ENCODE results near the gene NF2.
"Not testable (repeated sequence)": the region's sequence is repeated elsewhere in the genome, so short reads cannot be mapped to it uniquely, and the experiment has no call there.

DNA sequence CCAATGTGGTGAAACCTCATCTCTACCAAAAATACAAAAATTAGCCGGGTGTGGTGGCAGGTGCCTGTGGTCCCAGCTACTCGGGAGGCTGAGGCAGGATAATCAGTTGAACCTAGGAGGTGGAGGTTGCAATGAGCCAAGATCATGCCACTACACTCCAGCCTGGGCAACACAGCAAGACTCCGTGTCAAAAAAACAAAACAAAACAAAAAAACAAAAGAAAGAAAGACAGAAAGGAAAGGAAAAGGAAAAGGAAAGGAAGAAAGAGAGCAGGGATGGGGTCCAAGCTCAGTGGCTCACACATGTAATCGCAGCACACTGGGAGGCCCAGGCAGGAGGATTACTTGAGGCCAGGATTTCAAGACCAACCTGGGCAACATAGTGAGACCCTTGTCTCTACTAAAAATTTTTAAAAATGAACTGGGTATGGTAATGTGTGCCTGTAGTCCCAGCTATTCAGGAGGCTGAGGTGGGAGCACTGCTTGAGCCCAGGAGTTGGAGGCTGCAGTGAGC lies 17.2 kb upstream of the NF2 start:
- TF ChIP-seq, protein P1, sequence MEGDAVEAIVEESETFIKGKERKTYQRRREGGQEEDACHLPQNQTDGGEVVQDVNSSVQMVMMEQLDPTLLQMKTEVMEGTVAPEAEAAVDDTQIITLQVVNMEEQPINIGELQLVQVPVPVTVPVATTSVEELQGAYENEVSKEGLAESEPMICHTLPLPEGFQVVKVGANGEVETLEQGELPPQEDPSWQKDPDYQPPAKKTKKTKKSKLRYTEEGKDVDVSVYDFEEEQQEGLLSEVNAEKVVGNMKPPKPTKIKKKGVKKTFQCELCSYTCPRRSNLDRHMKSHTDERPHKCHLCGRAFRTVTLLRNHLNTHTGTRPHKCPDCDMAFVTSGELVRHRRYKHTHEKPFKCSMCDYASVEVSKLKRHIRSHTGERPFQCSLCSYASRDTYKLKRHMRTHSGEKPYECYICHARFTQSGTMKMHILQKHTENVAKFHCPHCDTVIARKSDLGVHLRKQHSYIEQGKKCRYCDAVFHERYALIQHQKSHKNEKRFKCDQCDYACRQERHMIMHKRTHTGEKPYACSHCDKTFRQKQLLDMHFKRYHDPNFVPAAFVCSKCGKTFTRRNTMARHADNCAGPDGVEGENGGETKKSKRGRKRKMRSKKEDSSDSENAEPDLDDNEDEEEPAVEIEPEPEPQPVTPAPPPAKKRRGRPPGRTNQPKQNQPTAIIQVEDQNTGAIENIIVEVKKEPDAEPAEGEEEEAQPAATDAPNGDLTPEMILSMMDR (IDR thresholded peaks at IDR 0.05) = not testable (repeated sequence)
- TF ChIP-seq POLR2A, EP300 (IDR thresholded peaks at IDR 0.05): not testable (repeated sequence)

All from ovary (tissue), 3 donors.